Measurements from ENCODE around the gene XK. TPM values are rescaled to one million over a fixed set of nuclear protein-coding genes. Genes with fewer than 3 reads are reported as not detected.

XK gene
- total and polyA plus RNA-seq, 4 donors: 0.93 to 3.1 (median 1.4) TPM

GRCh38 chrX:37776283-37776986 is 90.8 kb downstream of the XK start:
- Histone ChIP-seq H3K4me1 (ENCODE audit: control insufficient read depth in 1 of 2, insufficient read depth in 2 of 2, low read length in 2 of 2) (no peaks in the 10 kb centered on the region), H3K27me3 (ENCODE audit: control insufficient read depth in 1 of 2, insufficient read depth in 2 of 2, low read length in 1 of 2) (no peaks in the 10 kb centered on the region), H3K27ac (ENCODE audit: low read depth in 1 of 2, low read length in 2 of 2) (no peak overlapping the region), H3K4me3 (ENCODE audit: low read length in 2 of 2) (no peak overlapping the region), H3K9me3 (ENCODE audit: control insufficient read depth, low read length) (no peaks in the 10 kb centered on the region), H3K36me3 (ENCODE audit: control insufficient read depth in 1 of 2, insufficient read depth in 2 of 2, low read length in 1 of 2) (no peaks in the 10 kb centered on the region)
- DNase-seq: no peak
- intact Hi-C loops (cut with DNase I): no loop called here
- ATAC-seq (ENCODE audit: low FRiP score): no peak

GRCh38 chrX:37776987-37777325 is 91.4 kb downstream of the XK start:
- WGBS, 2 donors: 54 to 89% methylated on average over 2 of the region's 2 CpGs

GRCh38 chrX:37779857-37780256 is 94.3 kb downstream of the XK start, which contains the start of gene CYBB:
Gene CYBB (plus strand): TSS chrX:37780059. CDS start chrX:37780078, 19 bp downstream.
- intact Hi-C loops (cut with DNase I): no loop called here
- Histone ChIP-seq H3K9me3 (ENCODE audit: control insufficient read depth, low read length) (no peaks in the 10 kb centered on the region), H3K36me3 (ENCODE audit: control insufficient read depth in 1 of 2, insufficient read depth in 2 of 2, low read length in 1 of 2) (no peaks in the 10 kb centered on the region), H3K4me1 (ENCODE audit: control insufficient read depth in 1 of 2, insufficient read depth in 2 of 2, low read length in 2 of 2) (no peaks in the 10 kb centered on the region), H3K27me3 (ENCODE audit: control insufficient read depth in 1 of 2, insufficient read depth in 2 of 2, low read length in 1 of 2) (no peaks in the 10 kb centered on the region), H3K27ac (ENCODE audit: low read depth in 1 of 2, low read length in 2 of 2) (no peak within 1 kb of the TSS), H3K4me3 (ENCODE audit: low read length in 2 of 2) (no peak within 1 kb of the TSS)
- WGBS, 2 donors: 65 to 76% methylated on average over 2 of the region's 2 CpGs
- ATAC-seq (ENCODE audit: low FRiP score): no peak
- no peak for DNase-seq

More at GRCh38 chrX:37776987-37777325, 91.4 kb downstream of the XK start:
- no peaks in the 10 kb centered on the region for H3K9me3 ChIP-seq (ENCODE audit: control insufficient read depth, low read length)
- no peak overlapping the region for H3K27ac ChIP-seq (ENCODE audit: low read depth in 1 of 2, low read length in 2 of 2)
- DNase-seq: no peak
- no peaks in the 10 kb centered on the region for H3K36me3 ChIP-seq (ENCODE audit: control insufficient read depth in 1 of 2, insufficient read depth in 2 of 2, low read length in 1 of 2)
- H3K4me1 ChIP-seq (ENCODE audit: control insufficient read depth in 1 of 2, insufficient read depth in 2 of 2, low read length in 2 of 2): no peaks in the 10 kb centered on the region
- H3K27me3 ChIP-seq (ENCODE audit: control insufficient read depth in 1 of 2, insufficient read depth in 2 of 2, low read length in 1 of 2): no peaks in the 10 kb centered on the region
- no peak for ATAC-seq (ENCODE audit: low FRiP score)
- H3K4me3 ChIP-seq (ENCODE audit: low read length in 2 of 2): no peak overlapping the region
- intact Hi-C loops (cut with DNase I): no loop called here

- WGBS, 2 donors: 85 to 91% methylated on average over 4 of the region's 4 CpGs
- no peak for ATAC-seq (ENCODE audit: low FRiP score)
- Histone ChIP-seq H3K4me1 (ENCODE audit: control insufficient read depth in 1 of 2, insufficient read depth in 2 of 2, low read length in 2 of 2) (no peaks in the 10 kb centered on the region), H3K9me3 (ENCODE audit: control insufficient read depth, low read length) (no peaks in the 10 kb centered on the region), H3K27ac (ENCODE audit: low read depth in 1 of 2, low read length in 2 of 2) (no peak overlapping the region), H3K4me3 (ENCODE audit: low read length in 2 of 2) (no peak overlapping the region), H3K36me3 (ENCODE audit: control insufficient read depth in 1 of 2, insufficient read depth in 2 of 2, low read length in 1 of 2) (no peaks in the 10 kb centered on the region), H3K27me3 (ENCODE audit: control insufficient read depth in 1 of 2, insufficient read depth in 2 of 2, low read length in 1 of 2) (no peaks in the 10 kb centered on the region)
- DNase-seq: no peak
- intact Hi-C loops (cut with DNase I): no loop called here
These were observed 95.5 kb downstream of the XK start for GRCh38 chrX:37781081-37781480.

Other genes starting within 250 kb of the XK start
- gene LANCL3, start 114.1 kb upstream of the XK start, total RNA-seq: 1 to 10 TPM in 1 of 2 donors, under 1 TPM in 1; 0.84 to 2.2 TPM
- under 1 TPM; 0.03 to 0.38 TPM for gene LANCL3, start 114.1 kb upstream of the XK start, polyA plus RNA-seq
- 10 to 100 TPM; 43.2 to 60.4 TPM for gene CYBB, start 94.3 kb downstream of the XK start, total RNA-seq
- 10 to 100 TPM in 1 of 2 donors, 1 to 10 TPM in 1; 3.1 to 10.4 TPM for gene CYBB, start 94.3 kb downstream of the XK start, polyA plus RNA-seq
- 10 to 100 TPM; 43.2 to 65.3 TPM for gene DYNLT3, start 161.8 kb downstream of the XK start, total RNA-seq
- gene DYNLT3, start 161.8 kb downstream of the XK start, polyA plus RNA-seq: 10 to 100 TPM; 50.0 to 94.0 TPM

All from aorta (tissue), 5 donors.